SU-DHL-6 (cell line): ENCODE results near the gene NRXN2.

ENCODE experiments used
- H2AFZ ChIP-seq: fragments of 200-600 bp; sonication (generic); 2 replicates; pipeline ENCODE4 v1.6.1; 2014; ENCODE audit warnings: low read depth, mild to moderate bottlenecking, moderate library complexity, mixed read lengths, antibody characterized with exemption, low read length; ENCODE audit not compliant: severe bottlenecking
- H3F3A ChIP-seq: fragments of 200-600 bp; shearing (Covaris generic); 2 replicates; pipeline ENCODE4 v1.6.0; 2016; ENCODE audit warnings: antibody characterized with exemption, mild to moderate bottlenecking; ENCODE audit not compliant: insufficient read depth
- H3K27ac ChIP-seq: fragments of 200-600 bp; sonication (generic); 2 replicates; pipeline ENCODE4 v1.5.1; 2016; ENCODE audit warnings: low read depth, mild to moderate bottlenecking, low read length, moderate library complexity, mixed read lengths
- H3K27me3 ChIP-seq: fragments of 200-600 bp; sonication (generic), shearing (Covaris generic); 2 replicates; pipeline ENCODE4 v1.6.0; 2014; ENCODE audit warnings: mild to moderate bottlenecking, low read length
- H3K36me3 ChIP-seq: fragments of 200-600 bp; sonication (generic); 2 replicates; pipeline ENCODE4 v1.6.1; 2014; ENCODE audit warnings: mild to moderate bottlenecking, low read length, mixed read lengths
- H3K4me2 ChIP-seq: fragments of 300-600, 200-600 bp; shearing (Covaris generic), sonication (generic); 2 replicates; pipeline ENCODE4 v1.6.0; 2014; ENCODE audit warnings: low read length, low read depth, mild to moderate bottlenecking; ENCODE audit not compliant: poor library complexity, severe bottlenecking
- H3K4me3 ChIP-seq: fragments of 200-600 bp; sonication (generic); 2 replicates; pipeline ENCODE4 v1.5.1; 2014; ENCODE audit warnings: antibody characterized with exemption, low read length, mild to moderate bottlenecking, mixed read lengths; ENCODE audit not compliant: insufficient read depth, poor library complexity, severe bottlenecking
- H3K79me2 ChIP-seq: fragments of 200-600 bp; sonication (generic); 2 replicates; pipeline ENCODE4 v1.6.1; 2014; ENCODE audit warnings: mild to moderate bottlenecking, low read length, moderate library complexity; ENCODE audit not compliant: insufficient read depth
- H3K9ac ChIP-seq: fragments of 200-600 bp; sonication (generic); 2 replicates; pipeline ENCODE4 v1.7.0; 2014; ENCODE audit warnings: mild to moderate bottlenecking, low read length
- H3K9me2 ChIP-seq: fragments of 200-600 bp; sonication (generic); replicated peaks from 2 replicates; pipeline ENCODE4 v1.6.1; 2014; ENCODE audit warnings: low read length; ENCODE audit not compliant: insufficient read depth
- H3K9me3 ChIP-seq: fragments of 200-600 bp; sonication (generic); 2 replicates; pipeline ENCODE4 v1.6.1; 2014; ENCODE audit warnings: low read length, mixed read lengths; ENCODE audit not compliant: insufficient read depth
- H4K20me1 ChIP-seq: fragments of 200-600 bp; sonication (generic); 2 replicates; pipeline ENCODE4 v1.6.1; 2014; ENCODE audit warnings: low read depth, mild to moderate bottlenecking, antibody characterized with exemption, low read length, moderate library complexity, mixed read lengths
- EZH2phosphoT487 ChIP-seq: fragments of 200-600 bp; sonication (generic), shearing (Covaris generic); conservative IDR thresholded peaks from 2 replicates; pipeline ENCODE4 v1.6.1; 2018; ENCODE audit warnings: mild to moderate bottlenecking, antibody characterized with exemption, low read length, moderate library complexity, mixed read lengths
- TF ChIP-seq, protein P1 (sequence below): fragments of 200-600 bp; sonication (generic); IDR thresholded peaks from one replicate; pipeline ENCODE4 v1.5.1; 2017; ENCODE audit warnings: antibody characterized with exemption, mild to moderate bottlenecking, low read length, moderate library complexity; ENCODE audit not compliant: insufficient read depth, poor library complexity, severe bottlenecking

The NRXN2 gene

GRCh38 chr11:64627371-64627770 lies 95.6 kb downstream of the NRXN2 start:
- Histone ChIP-seq H3F3A (no peaks in the 10 kb centered on the region), H3K79me2 (no peaks in the 10 kb centered on the region), H3K27me3 (no peaks in the 10 kb centered on the region; the same call in 1 of the 2 replicates), H3K36me3 (no peaks in the 10 kb centered on the region), H4K20me1 (no peaks in the 10 kb centered on the region), H2AFZ (no peak overlapping the region), H3K4me2 (no peak overlapping the region), H3K27ac (no peak overlapping the region), H3K9me3 (no peaks in the 10 kb centered on the region), H3K9ac (no peak overlapping the region), H3K9me2 (no peaks in the 10 kb centered on the region), H3K4me3 (no peak overlapping the region)
- no peak for TF ChIP-seq EZH2phosphoT487
- TF ChIP-seq, protein P1, sequence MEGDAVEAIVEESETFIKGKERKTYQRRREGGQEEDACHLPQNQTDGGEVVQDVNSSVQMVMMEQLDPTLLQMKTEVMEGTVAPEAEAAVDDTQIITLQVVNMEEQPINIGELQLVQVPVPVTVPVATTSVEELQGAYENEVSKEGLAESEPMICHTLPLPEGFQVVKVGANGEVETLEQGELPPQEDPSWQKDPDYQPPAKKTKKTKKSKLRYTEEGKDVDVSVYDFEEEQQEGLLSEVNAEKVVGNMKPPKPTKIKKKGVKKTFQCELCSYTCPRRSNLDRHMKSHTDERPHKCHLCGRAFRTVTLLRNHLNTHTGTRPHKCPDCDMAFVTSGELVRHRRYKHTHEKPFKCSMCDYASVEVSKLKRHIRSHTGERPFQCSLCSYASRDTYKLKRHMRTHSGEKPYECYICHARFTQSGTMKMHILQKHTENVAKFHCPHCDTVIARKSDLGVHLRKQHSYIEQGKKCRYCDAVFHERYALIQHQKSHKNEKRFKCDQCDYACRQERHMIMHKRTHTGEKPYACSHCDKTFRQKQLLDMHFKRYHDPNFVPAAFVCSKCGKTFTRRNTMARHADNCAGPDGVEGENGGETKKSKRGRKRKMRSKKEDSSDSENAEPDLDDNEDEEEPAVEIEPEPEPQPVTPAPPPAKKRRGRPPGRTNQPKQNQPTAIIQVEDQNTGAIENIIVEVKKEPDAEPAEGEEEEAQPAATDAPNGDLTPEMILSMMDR = no peak

DNA sequence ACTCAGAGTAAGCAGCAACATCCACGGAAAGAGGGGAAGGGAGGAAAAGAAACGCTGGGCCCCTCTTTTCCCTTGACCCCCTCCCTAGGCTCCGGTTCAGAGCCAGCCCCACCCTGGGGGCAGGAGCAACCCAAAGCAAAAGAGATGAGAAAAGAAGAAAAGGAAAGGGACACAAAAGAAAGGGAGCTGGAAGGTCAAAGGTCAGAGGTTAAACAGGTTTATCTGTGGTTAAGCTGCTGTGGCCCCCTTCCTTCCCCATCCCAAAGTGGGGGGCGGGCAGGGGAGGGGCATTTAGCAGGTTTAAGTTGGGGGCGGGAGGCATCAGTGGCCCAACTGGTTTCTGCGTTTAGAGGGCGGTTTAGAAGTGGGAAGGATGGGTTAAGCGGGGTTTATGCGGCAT lies 96.4 kb downstream of the NRXN2 start:
- Histone ChIP-seq H3K4me3 (no peak overlapping the region), H3K27ac (no peak overlapping the region), H3K36me3 (no peaks in the 10 kb centered on the region), H3K9me3 (no peaks in the 10 kb centered on the region), H3K79me2 (no peaks in the 10 kb centered on the region), H2AFZ (no peak overlapping the region), H3K9ac (no peak overlapping the region), H3K9me2 (no peaks in the 10 kb centered on the region), H4K20me1 (no peaks in the 10 kb centered on the region), H3K4me2 (no peak overlapping the region), H3F3A (no peaks in the 10 kb centered on the region), H3K27me3 (no peaks in the 10 kb centered on the region; the same call in 1 of the 2 replicates)
- no peak for TF ChIP-seq EZH2phosphoT487
- TF ChIP-seq, protein P1 = no peak

GRCh38 chr11:64624883-64625481 lies 98.0 kb downstream of the NRXN2 start:
- TF ChIP-seq, protein P1 = no peak
- no peak for TF ChIP-seq EZH2phosphoT487
- Histone ChIP-seq H3K9me2 (no peaks in the 10 kb centered on the region), H3K9me3 (no peaks in the 10 kb centered on the region), H2AFZ (no peak overlapping the region), H3K4me3 (no peak overlapping the region), H3K27me3 (no peaks in the 10 kb centered on the region; the same call in 1 of the 2 replicates), H3K4me2 (no peak overlapping the region), H3K36me3 (no peaks in the 10 kb centered on the region), H4K20me1 (no peaks in the 10 kb centered on the region), H3K9ac (no peak overlapping the region), H3K79me2 (no peaks in the 10 kb centered on the region), H3K27ac (no peak overlapping the region), H3F3A (no peaks in the 10 kb centered on the region)
